RCC 7860 (cell line): ENCODE measurements around the gene INHBB.

Experiments
- DNase-seq: peaks from one replicate; pipeline ENCODE4 v3.0.0-alpha.2; 2015; ENCODE audit warnings: low spot score
- FAIRE-seq: peaks from 2 replicates; lab custom pipeline; 2012; peaks lifted over from hg19 to GRCh38; lab: Jason Lieb, UNC

INHBB gene

GRCh38 chr2:120393456-120393855 is 47.5 kb downstream of the INHBB start:
- FAIRE-seq: no peak
- no peak for DNase-seq

GRCh38 chr2:120394764-120395163 is 48.8 kb downstream of the INHBB start:
- FAIRE-seq: no peak
- DNase-seq: no peak

- DNase-seq: no peak
- no peak for FAIRE-seq
Measured at GRCh38 chr2:120395221-120396012, 49.5 kb downstream of the INHBB start.

GRCh38 chr2:120396013-120396860 is 50.3 kb downstream of the INHBB start:
- FAIRE-seq (no peak), DNase-seq (no peak)

GRCh38 chr2:120396861-120397811 is 51.2 kb downstream of the INHBB start:
- FAIRE-seq (no peak), DNase-seq (peak; percentile 54)

GRCh38 chr2:120398051-120398995 is 52.4 kb downstream of the INHBB start:
- no peak for FAIRE-seq
- DNase-seq: no peak

GRCh38 chr2:120398996-120399888 is 53.3 kb downstream of the INHBB start:
- peak; percentile 14 for FAIRE-seq
- DNase-seq: peak; percentile 90

GRCh38 chr2:120399889-120400240 is 53.9 kb downstream of the INHBB start:
- no peak for DNase-seq

GRCh38 chr2:120400551-120400950 is 54.6 kb downstream of the INHBB start:
- no peak for FAIRE-seq
- no peak for DNase-seq

More at GRCh38 chr2:120399889-120400240, 53.9 kb downstream of the INHBB start:
- no peak for FAIRE-seq
